DND-41 (cell line): Measurements from ENCODE around the gene NEU3.

Source experiments
- ATAC-seq: fragments of 200-7000 bp; cut with Tn5 transposase; 3 replicates; pipeline ENCODE4 v1.9.1; 2021; ENCODE audit warnings: low read depth; ENCODE audit not compliant: insufficient read depth
- DNase-seq: peaks from one replicate; pipeline ENCODE4 v3.0.0-alpha.2; 2020
- H2AFZ ChIP-seq: 2 replicates; pipeline ENCODE4 v1.6.0; 2012; ENCODE audit warnings: low read depth, low read length
- H3K27ac ChIP-seq: 2 replicates; pipeline ENCODE4 v1.5.1; 2012; ENCODE audit warnings: low read length, inconsistent platforms
- H3K27me3 ChIP-seq: fragments of 200-600 bp; sonication (generic); 2 replicates; pipeline ENCODE4 v1.6.0; 2012; ENCODE audit warnings: low read length, mild to moderate bottlenecking, inconsistent platforms; ENCODE audit not compliant: insufficient read depth, poor library complexity
- H3K36me3 ChIP-seq: 2 replicates; pipeline ENCODE4 v1.5.1; 2012; ENCODE audit warnings: low read length, inconsistent platforms; ENCODE audit not compliant: insufficient read depth
- H3K4me1 ChIP-seq: 2 replicates; pipeline ENCODE4 v1.5.1; 2012; ENCODE audit warnings: mild to moderate bottlenecking, low read length; ENCODE audit not compliant: insufficient read depth
- H3K4me2 ChIP-seq: 2 replicates; pipeline ENCODE4 v1.6.0; 2012; ENCODE audit warnings: mild to moderate bottlenecking, moderate library complexity, low read length, inconsistent platforms; ENCODE audit not compliant: insufficient read depth
- H3K4me3 ChIP-seq, 2 experiments: fragments of 200-600 bp in 1 of 2; shearing (Covaris generic) in 1 of 2; 2 replicates each; pipeline ENCODE4 v1.5.1; 2012 to 2016; ENCODE audit warnings: inconsistent platforms in 2 of 2, low read length in 2 of 2, mild to moderate bottlenecking in 2 of 2, low read depth in 1 of 2, moderate library complexity in 1 of 2
- H3K79me2 ChIP-seq: 2 replicates; pipeline ENCODE4 v1.6.0; 2012; ENCODE audit warnings: low read length, inconsistent platforms; ENCODE audit not compliant: insufficient read depth
- H3K9ac ChIP-seq: 2 replicates; pipeline ENCODE4 v1.6.0; 2012; ENCODE audit warnings: low read depth, mild to moderate bottlenecking, inconsistent platforms, low read length, moderate library complexity
- H3K9me3 ChIP-seq: 2 replicates; pipeline ENCODE4 v1.5.1; 2012; ENCODE audit warnings: low read length, moderate library complexity, mild to moderate bottlenecking, inconsistent platforms; ENCODE audit not compliant: insufficient read depth, severe bottlenecking
- H4K20me1 ChIP-seq: 2 replicates; pipeline ENCODE4 v1.6.0; 2012; ENCODE audit warnings: low read length; ENCODE audit not compliant: insufficient read depth
- CTCF ChIP-seq: IDR thresholded peaks from 2 replicates; pipeline ENCODE4 v1.5.1; 2012; ENCODE audit warnings: borderline replicate concordance, low read length, moderate library complexity, mild to moderate bottlenecking; ENCODE audit not compliant: poor library complexity, severe bottlenecking; ENCODE audit errors: extremely low read depth
- EZH2 ChIP-seq: IDR thresholded peaks from 3 replicates; pipeline ENCODE4 v1.6.1; 2012; ENCODE audit warnings: borderline replicate concordance, low read depth, mild to moderate bottlenecking, moderate library complexity, low read length, inconsistent platforms; ENCODE audit not compliant: severe bottlenecking

Gene NEU3

GRCh38 chr11:74966651-74967050 is 22.1 kb upstream of the NEU3 start:
- ATAC-seq (no peak), DNase-seq (no peak)
- Histone ChIP-seq H3K36me3 (peaks cover 85% of the 10 kb centered on the region), H3K27ac (no peak overlapping the region), H3K9me3 (no peaks in the 10 kb centered on the region), H3K79me2 (peaks cover 85% of the 10 kb centered on the region), H3K4me2 (no peak overlapping the region), H3K27me3 (no peaks in the 10 kb centered on the region), H3K9ac (no peak overlapping the region), H2AFZ (no peak overlapping the region), H3K4me1 (no peaks in the 10 kb centered on the region), H3K4me3 (no peak overlapping the region), H4K20me1 (peaks cover 20% of the 10 kb centered on the region; the same call in 1 of the 2 replicates)
- TF ChIP-seq EZH2, result no peak
- TF ChIP-seq CTCF, result no peak

GRCh38 chr11:74970852-74971395 is 17.8 kb upstream of the NEU3 start:
- no peaks in the 10 kb centered on the region for H3K9me3 ChIP-seq
- no peak overlapping the region for H3K9ac ChIP-seq
- peaks cover 88% of the 10 kb centered on the region for H3K36me3 ChIP-seq
- TF ChIP-seq EZH2 (no peak), CTCF (no peak)
- no peak overlapping the region for H2AFZ ChIP-seq
- DNase-seq, result no peak
- no peak overlapping the region for H3K4me2 ChIP-seq
- H3K27ac ChIP-seq, result no peak overlapping the region
- no peaks in the 10 kb centered on the region for H3K27me3 ChIP-seq
- no peak overlapping the region for H3K4me3 ChIP-seq
- H3K4me1 ChIP-seq, result no peaks in the 10 kb centered on the region
- no peak for ATAC-seq
- peaks cover 17% of the 10 kb centered on the region; the same call in 1 of the 2 replicates for H4K20me1 ChIP-seq
- peaks cover 57% of the 10 kb centered on the region for H3K79me2 ChIP-seq

GRCh38 chr11:74971424-74971823 is 17.3 kb upstream of the NEU3 start:
- Histone ChIP-seq H3K9me3 (no peaks in the 10 kb centered on the region), H4K20me1 (peaks cover 15% of the 10 kb centered on the region; the same call in 1 of the 2 replicates), H3K9ac (no peak overlapping the region), H3K4me2 (no peak overlapping the region), H3K36me3 (peaks cover 88% of the 10 kb centered on the region), H3K79me2 (peaks cover 52% of the 10 kb centered on the region), H3K4me1 (no peaks in the 10 kb centered on the region), H2AFZ (no peak overlapping the region), H3K27me3 (no peaks in the 10 kb centered on the region), H3K27ac (no peak overlapping the region), H3K4me3 (no peak overlapping the region)
- DNase-seq (no peak), ATAC-seq (no peak)
- TF ChIP-seq CTCF, result no peak
- no peak for TF ChIP-seq EZH2

- Histone ChIP-seq H3K27me3 (no peaks in the 10 kb centered on the region), H3K9me3 (no peaks in the 10 kb centered on the region), H3K9ac (no peak overlapping the region), H3K4me2 (no peak overlapping the region), H2AFZ (no peak overlapping the region), H3K79me2 (peaks cover 9% of the 10 kb centered on the region), H4K20me1 (peaks cover 11% of the 10 kb centered on the region; the same call in 1 of the 2 replicates), H3K4me1 (no peaks in the 10 kb centered on the region), H3K27ac (no peak overlapping the region), H3K36me3 (peaks cover 61% of the 10 kb centered on the region), H3K4me3 (no peak overlapping the region)
- ATAC-seq, result no peak
- no peak for DNase-seq
- no peak for TF ChIP-seq EZH2
- no peak for TF ChIP-seq CTCF
These were observed 10.7 kb upstream of the NEU3 start for GRCh38 chr11:74978041-74978440.
